Body of pancreas (tissue), 4 donors: ENCODE measurements around the gene DNAH11. TPM values are rescaled to one million over a fixed set of nuclear protein-coding genes. Genes with fewer than 3 reads are reported as not detected.
"Not testable (repeated sequence)": the region's sequence is repeated elsewhere in the genome, so short reads cannot be mapped to it uniquely, and the experiment has no call there.

Experiments
- ATAC-seq: fragments of 150-250 bp; one replicate; pipeline ENCODE4 v1.9.1; 2016
- DNase-seq, 4 donors: peaks; one replicate each; pipeline ENCODE4 v3.0.0-alpha.2; 2019
- H3K27ac ChIP-seq, 4 donors: fragments of 200-600 bp; sonication (generic); 1 replicate in 3 of 4; 2 replicates in 1 of 4; pipeline versions ENCODE4 v1.5.1 to v1.6.1; 2016 to 2019; ENCODE audit warnings: mild to moderate bottlenecking in 1 of 4, mixed read lengths in 1 of 4, moderate library complexity in 1 of 4
- H3K27me3 ChIP-seq, 2 donors: fragments of 200-600 bp; sonication (generic); one replicate each; pipeline ENCODE4 v1.6.0; 2016; ENCODE audit warnings: mild to moderate bottlenecking in 1 of 2
- H3K36me3 ChIP-seq, 2 donors: fragments of 200-600 bp; sonication (generic); replicated peaks in 1 of 2; 2 replicates each; pipeline ENCODE4 v1.5.1; 2016; ENCODE audit warnings: low read depth in 2 of 2; ENCODE audit not compliant: insufficient read depth in 1 of 2
- H3K4me1 ChIP-seq: fragments of 200-600 bp; sonication (generic); one replicate; pipeline ENCODE4 v1.6.0; 2016
- H3K4me3 ChIP-seq, 2 donors: fragments of 200-600 bp; sonication (generic); 1 replicate in 1 of 2; 2 replicates in 1 of 2; pipeline ENCODE4 v1.5.1; 2016 to 2019
- H3K9me3 ChIP-seq, 3 donors: fragments of 200-600 bp; sonication (generic); 1 replicate in 2 of 3; 2 replicates in 1 of 3; pipeline ENCODE4 v1.5.1; 2016
- CTCF ChIP-seq, 7 experiments: fragments of 450-650 bp in 4 of 7; fragments of 200-600 bp in 3 of 7; sonication (generic) in 3 of 7; IDR thresholded peaks; one replicate each; pipeline ENCODE4 v1.5.1; 2016 to 2019; ENCODE audit warnings: antibody characterized with exemption in 7 of 7
- POLR2A ChIP-seq, 3 donors: fragments of 450-650 bp; IDR thresholded peaks; one replicate each; pipeline ENCODE4 v1.6.1; 2016; ENCODE audit warnings: antibody characterized with exemption in 3 of 3, mild to moderate bottlenecking in 2 of 3
- WGBS, 2 donors: methylation state at CpG; one replicate each; pipeline ENCODE4 v1.1.5; 2017; 5-methylcytosine and 5-hydroxymethylcytosine counted together
- intact Hi-C: fragments of 100-400 bp; cut with DNase I; formaldehyde crosslinking; loops from one replicate; pipeline ENCODE4 v1.15.1; 2023
- total RNA-seq, 2 donors: library from RNA; depleted of rRNA; stranded (reverse); fragments of >200 nt; gene quantifications; one replicate each; pipeline ENCODE4 v1.1.0, GENCODE V29; 2016

Gene DNAH11
- total RNA-seq, 2 donors from 2014 or later: 0.52 to 0.99 TPM

GRCh38 chr7:21927693-21928092 lies 384.9 kb downstream of the DNAH11 start:
- H3K27me3 ChIP-seq: no peaks in the 10 kb centered on the region
- intact Hi-C loops: no loop called here
- no peak overlapping the region for H3K4me3 ChIP-seq
- TF ChIP-seq POLR2A (IDR thresholded peaks at IDR 0.05): no peak
- no peak for TF ChIP-seq CTCF (IDR thresholded peaks at IDR 0.05)
- ATAC-seq (no peak), DNase-seq (no peak)
- H3K9me3 ChIP-seq: no peaks in the 10 kb centered on the region
- no peak overlapping the region for H3K27ac ChIP-seq
- H3K36me3 ChIP-seq: no peaks in the 10 kb centered on the region
- WGBS, 2 donors: 62 to 84% methylated on average over 2 to 6 of the region's 6 CpGs
- H3K4me1 ChIP-seq: peaks cover 15% of the 10 kb centered on the region

GRCh38 chr7:21933293-21933692 lies 390.5 kb downstream of the DNAH11 start:
- H3K4me3 ChIP-seq, ATAC-seq, H3K4me1 ChIP-seq, intact Hi-C loops, H3K36me3 ChIP-seq, H3K27ac ChIP-seq, DNase-seq, H3K27me3 ChIP-seq, H3K9me3 ChIP-seq: not testable (repeated sequence)
- WGBS, 2 donors: 74 to 79% methylated on average over 3 of the region's 3 CpGs

GRCh38 chr7:21934808-21935207 lies 392.0 kb downstream of the DNAH11 start:
- H3K36me3 ChIP-seq: no peaks in the 10 kb centered on the region
- no peaks in the 10 kb centered on the region for H3K27me3 ChIP-seq
- intact Hi-C loops: no loop called here
- H3K4me3 ChIP-seq: no peak overlapping the region
- H3K27ac ChIP-seq: no peak overlapping the region
- TF ChIP-seq POLR2A (IDR thresholded peaks at IDR 0.05): no peak
- no peak for TF ChIP-seq CTCF (IDR thresholded peaks at IDR 0.05)
- no peaks in the 10 kb centered on the region for H3K4me1 ChIP-seq
- ATAC-seq: no peak
- H3K9me3 ChIP-seq: no peaks in the 10 kb centered on the region
- no peak for DNase-seq

- no peaks in the 10 kb centered on the region for H3K9me3 ChIP-seq
- WGBS, 2 donors: 77 to 86% methylated on average over 2 of the region's 2 CpGs
- H3K4me1 ChIP-seq: peaks cover 12% of the 10 kb centered on the region
- H3K27me3 ChIP-seq: no peaks in the 10 kb centered on the region
- ATAC-seq (no peak), DNase-seq (no peak)
- H3K4me3 ChIP-seq: no peak overlapping the region
- H3K27ac ChIP-seq: no peak overlapping the region
- no peaks in the 10 kb centered on the region for H3K36me3 ChIP-seq
- TF ChIP-seq CTCF (IDR thresholded peaks at IDR 0.05): no peak
- no peak for TF ChIP-seq POLR2A (IDR thresholded peaks at IDR 0.05)
- intact Hi-C loops: no loop called here
Measured at GRCh38 chr7:21938463-21938862, 395.6 kb downstream of the DNAH11 start.

GRCh38 chr7:21939136-21939857 lies 396.5 kb downstream of the DNAH11 start:
- no peaks in the 10 kb centered on the region for H3K9me3 ChIP-seq
- H3K36me3 ChIP-seq: no peaks in the 10 kb centered on the region
- H3K4me3 ChIP-seq: no peak overlapping the region
- H3K27ac ChIP-seq: no peak overlapping the region
- TF ChIP-seq POLR2A (IDR thresholded peaks at IDR 0.05) (no peak), CTCF (IDR thresholded peaks at IDR 0.05) (no peak)
- intact Hi-C loops: no loop called here
- no peaks in the 10 kb centered on the region for H3K27me3 ChIP-seq
- no peak for ATAC-seq
- peaks cover 20% of the 10 kb centered on the region for H3K4me1 ChIP-seq
- WGBS, 2 donors: 64 to 68% methylated on average over 4 of the region's 4 CpGs
- DNase-seq: no peak
